ENCODE data around the gene TBC1D12. TPM values are rescaled to one million over a fixed set of nuclear protein-coding genes. Genes with fewer than 3 reads are reported as not detected.

TBC1D12 gene
- total RNA-seq, 2 donors from 2014 or later, result 13.8 to 22.3 TPM

GRCh38 chr10:94489107-94489506, 86.8 kb downstream of the TBC1D12 start:
- Histone ChIP-seq H3K36me3 (no peaks in the 10 kb centered on the region), H3K27ac (no peak overlapping the region), H3K4me3 (no peak overlapping the region), H3K9me3 (no peaks in the 10 kb centered on the region), H3K4me1 (replicated peaks) (no peaks in the 10 kb centered on the region), H3K27me3 (replicated peaks; ENCODE audit: insufficient read depth) (no peaks in the 10 kb centered on the region)
- 96% methylated on average over 4 of the region's 4 CpGs for WGBS
- TF ChIP-seq POLR2A (IDR thresholded peaks at IDR 0.05), result no peak
- TF ChIP-seq CTCF (IDR thresholded peaks at IDR 0.05), result no peak
- no peak for TF ChIP-seq POLR2AphosphoS5 (IDR thresholded peaks at IDR 0.05)
- intact Hi-C loops (cut with DNase I), result no loop called here
- DNase-seq (ENCODE audit: low spot score), result no peak

- no peak for DNase-seq (ENCODE audit: low spot score)
- H3K27me3 ChIP-seq (replicated peaks; ENCODE audit: insufficient read depth), result no peaks in the 10 kb centered on the region
- H3K4me1 ChIP-seq (replicated peaks), result no peaks in the 10 kb centered on the region
- H3K9me3 ChIP-seq, result no peaks in the 10 kb centered on the region
- H3K36me3 ChIP-seq, result no peaks in the 10 kb centered on the region
- 92% methylated on average over 3 of the region's 3 CpGs for WGBS
- H3K4me3 ChIP-seq, result no peak overlapping the region
- H3K27ac ChIP-seq, result no peak overlapping the region
- TF ChIP-seq POLR2A (IDR thresholded peaks at IDR 0.05) (no peak), CTCF (IDR thresholded peaks at IDR 0.05) (no peak), POLR2AphosphoS5 (IDR thresholded peaks at IDR 0.05) (no peak)
- intact Hi-C loops (cut with DNase I), result no loop called here
These were observed 87.8 kb downstream of the TBC1D12 start for GRCh38 chr10:94489976-94490788.

- Histone ChIP-seq H3K27ac (no peak overlapping the region), H3K4me3 (no peak overlapping the region), H3K36me3 (no peaks in the 10 kb centered on the region), H3K9me3 (no peaks in the 10 kb centered on the region), H3K4me1 (replicated peaks) (no peaks in the 10 kb centered on the region), H3K27me3 (replicated peaks; ENCODE audit: insufficient read depth) (no peaks in the 10 kb centered on the region)
- no peak for DNase-seq (ENCODE audit: low spot score)
- TF ChIP-seq CTCF (IDR thresholded peaks at IDR 0.05), result no peak
- TF ChIP-seq POLR2AphosphoS5 (IDR thresholded peaks at IDR 0.05), result no peak
- no peak for TF ChIP-seq POLR2A (IDR thresholded peaks at IDR 0.05)
- intact Hi-C loops (cut with DNase I), result no loop called here
These were observed 88.4 kb downstream of the TBC1D12 start for GRCh38 chr10:94490789-94491039.

- H3K4me1 ChIP-seq (replicated peaks), result no peaks in the 10 kb centered on the region
- no peaks in the 10 kb centered on the region for H3K36me3 ChIP-seq
- H3K4me3 ChIP-seq, result no peak overlapping the region
- 88% methylated on average over 2 of the region's 2 CpGs for WGBS
- intact Hi-C loops (cut with DNase I), result no loop called here
- DNase-seq (ENCODE audit: low spot score), result no peak
- TF ChIP-seq POLR2A (IDR thresholded peaks at IDR 0.05), result no peak
- no peaks in the 10 kb centered on the region for H3K9me3 ChIP-seq
- H3K27ac ChIP-seq, result no peak overlapping the region
- no peaks in the 10 kb centered on the region for H3K27me3 ChIP-seq (replicated peaks; ENCODE audit: insufficient read depth)
These were observed 91.1 kb downstream of the TBC1D12 start for GRCh38 chr10:94493463-94493862.

GRCh38 chr10:94496010-94496409, 93.7 kb downstream of the TBC1D12 start:
- no peaks in the 10 kb centered on the region for H3K4me1 ChIP-seq (replicated peaks)
- 79% methylated on average over 4 of the region's 4 CpGs for WGBS
- no peaks in the 10 kb centered on the region for H3K9me3 ChIP-seq
- H3K4me3 ChIP-seq, result no peak overlapping the region
- intact Hi-C loops (cut with DNase I), result no loop called here
- no peak for DNase-seq (ENCODE audit: low spot score)
- H3K36me3 ChIP-seq, result no peaks in the 10 kb centered on the region
- H3K27me3 ChIP-seq (replicated peaks; ENCODE audit: insufficient read depth), result no peaks in the 10 kb centered on the region
- no peak overlapping the region for H3K27ac ChIP-seq
- TF ChIP-seq CTCF (IDR thresholded peaks at IDR 0.05), result no peak
- no peak for TF ChIP-seq POLR2AphosphoS5 (IDR thresholded peaks at IDR 0.05)
- no peak for TF ChIP-seq POLR2A (IDR thresholded peaks at IDR 0.05)

All from prostate gland (tissue), 2 donors.